ENCODE data around the gene BMP8A.

GRCh38 chr1:39522661-39523567 is 31.5 kb downstream of the BMP8A start:
- TF ChIP-seq CTCF (IDR thresholded peaks at IDR 0.05 in 8 of 11, conservative IDR thresholded peaks at IDR 0.05 in 3 of 11), result no peak
- no peak for TF ChIP-seq POLR2A (IDR thresholded peaks at IDR 0.05)
- TF ChIP-seq POLR2AphosphoS5 (IDR thresholded peaks at IDR 0.05), result no peak
